Kidney epithelial cell (primary cell): Measurements from ENCODE around the gene ACTR5. TPM values are rescaled to one million over a fixed set of nuclear protein-coding genes. Genes with fewer than 3 reads are reported as not detected.

ENCODE experiments used
- DNase-seq: peaks from one replicate; pipeline ENCODE4 v3.0.0-alpha.2; 2010; ENCODE audit warnings: low read depth
- H3K27me3 ChIP-seq: 2 replicates; pipeline ENCODE4 v1.6.0; 2011; ENCODE audit warnings: low read length; ENCODE audit not compliant: control insufficient read depth, insufficient read depth
- H3K36me3 ChIP-seq: 2 replicates; pipeline ENCODE4 v1.5.1; 2011; ENCODE audit warnings: low read length; ENCODE audit not compliant: control insufficient read depth, insufficient read depth
- H3K4me3 ChIP-seq: 2 replicates; pipeline ENCODE4 v1.5.1; 2011; ENCODE audit warnings: low read depth, mild to moderate bottlenecking, control low read depth, low read length
- total RNA-seq: library from RNA; depleted of rRNA; stranded (reverse); fragments of >200 nt; gene quantifications from 2 replicates; pipeline ENCODE4 v1.2.3, GENCODE V29; 2015
- TF ChIP-seq, protein P1 (sequence below): IDR thresholded peaks from 2 replicates; pipeline ENCODE4 v1.5.1; 2011; ENCODE audit warnings: mild to moderate bottlenecking, moderate library complexity, low read length, control low read depth, inconsistent platforms; ENCODE audit not compliant: insufficient read depth, poor library complexity, severe bottlenecking

The ACTR5 gene
- total RNA-seq, 1 donor from 2014 or later = 8.4 TPM

DNA sequence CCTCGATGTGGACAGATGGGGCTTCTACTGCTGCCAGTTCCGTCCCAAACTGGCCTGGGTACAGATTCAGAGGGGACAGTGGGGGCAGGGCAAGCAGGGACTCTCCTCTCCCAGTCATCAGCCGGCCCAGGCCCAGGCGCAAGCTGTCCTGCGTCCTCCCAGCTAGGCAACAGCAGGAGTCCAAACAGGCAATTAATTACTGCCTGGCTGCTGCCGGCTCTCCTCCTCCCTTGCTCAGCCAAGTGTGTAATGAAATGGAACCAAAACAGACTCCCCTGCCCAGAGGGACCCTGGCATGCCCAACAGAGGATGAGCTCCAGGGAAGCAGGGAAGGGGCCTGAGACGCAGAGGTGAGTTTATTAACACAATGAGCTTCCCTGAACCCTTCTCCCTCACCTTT lies 41.8 kb upstream of the ACTR5 start:
- no peak for DNase-seq
- TF ChIP-seq, protein P1, sequence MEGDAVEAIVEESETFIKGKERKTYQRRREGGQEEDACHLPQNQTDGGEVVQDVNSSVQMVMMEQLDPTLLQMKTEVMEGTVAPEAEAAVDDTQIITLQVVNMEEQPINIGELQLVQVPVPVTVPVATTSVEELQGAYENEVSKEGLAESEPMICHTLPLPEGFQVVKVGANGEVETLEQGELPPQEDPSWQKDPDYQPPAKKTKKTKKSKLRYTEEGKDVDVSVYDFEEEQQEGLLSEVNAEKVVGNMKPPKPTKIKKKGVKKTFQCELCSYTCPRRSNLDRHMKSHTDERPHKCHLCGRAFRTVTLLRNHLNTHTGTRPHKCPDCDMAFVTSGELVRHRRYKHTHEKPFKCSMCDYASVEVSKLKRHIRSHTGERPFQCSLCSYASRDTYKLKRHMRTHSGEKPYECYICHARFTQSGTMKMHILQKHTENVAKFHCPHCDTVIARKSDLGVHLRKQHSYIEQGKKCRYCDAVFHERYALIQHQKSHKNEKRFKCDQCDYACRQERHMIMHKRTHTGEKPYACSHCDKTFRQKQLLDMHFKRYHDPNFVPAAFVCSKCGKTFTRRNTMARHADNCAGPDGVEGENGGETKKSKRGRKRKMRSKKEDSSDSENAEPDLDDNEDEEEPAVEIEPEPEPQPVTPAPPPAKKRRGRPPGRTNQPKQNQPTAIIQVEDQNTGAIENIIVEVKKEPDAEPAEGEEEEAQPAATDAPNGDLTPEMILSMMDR = no peak
- Histone ChIP-seq H3K27me3 (peaks cover 23% of the 10 kb centered on the region), H3K36me3 (no peaks in the 10 kb centered on the region), H3K4me3 (no peak overlapping the region)

DNA sequence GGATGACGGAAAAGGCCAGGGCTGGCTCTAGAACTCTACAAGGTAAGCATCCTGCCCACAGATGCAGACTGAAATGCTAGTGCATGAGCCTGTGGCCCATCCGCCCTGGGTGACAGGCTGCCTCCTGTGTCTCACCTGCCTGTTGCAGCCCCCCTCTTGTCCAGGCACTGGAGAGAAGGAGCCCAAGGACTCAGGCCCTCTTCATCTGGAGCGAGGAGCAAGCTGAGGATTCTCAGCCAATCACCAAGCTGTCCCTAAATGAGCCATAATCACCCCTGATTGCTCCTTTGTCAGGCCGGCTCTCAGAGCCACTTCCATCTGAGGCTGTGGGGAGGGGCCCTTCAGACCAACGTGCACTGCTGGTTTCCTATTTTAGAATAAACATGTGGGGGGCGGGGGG lies 34.0 kb upstream of the ACTR5 start:
- Histone ChIP-seq H3K4me3 (no peak overlapping the region), H3K27me3 (peaks cover 31% of the 10 kb centered on the region), H3K36me3 (no peaks in the 10 kb centered on the region)
- TF ChIP-seq, protein P1 = no peak
- DNase-seq = no peak

DNA sequence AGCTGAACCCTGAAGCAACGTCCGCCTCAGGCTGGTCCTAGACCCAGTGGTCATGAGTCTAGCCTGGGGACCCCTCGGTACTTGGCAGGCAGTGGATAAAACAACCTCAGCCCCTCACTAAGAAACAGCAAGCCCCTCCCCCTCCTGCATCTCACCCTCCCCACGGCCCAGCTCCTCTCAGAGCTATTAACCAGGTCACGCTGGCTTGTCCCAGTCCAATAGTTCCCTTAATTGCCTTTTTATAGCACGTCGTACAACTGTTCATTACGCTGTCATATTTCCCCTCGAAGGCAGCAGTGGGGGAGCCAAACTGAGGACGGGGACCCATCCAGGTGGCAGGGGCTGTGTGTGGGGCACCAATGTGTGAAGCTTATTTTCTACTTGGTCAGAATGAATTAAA lies 32.6 kb upstream of the ACTR5 start:
- Histone ChIP-seq H3K36me3 (no peaks in the 10 kb centered on the region), H3K4me3 (no peak overlapping the region), H3K27me3 (peaks cover 44% of the 10 kb centered on the region)
- no peak for DNase-seq
- TF ChIP-seq, protein P1 = no peak

DNA sequence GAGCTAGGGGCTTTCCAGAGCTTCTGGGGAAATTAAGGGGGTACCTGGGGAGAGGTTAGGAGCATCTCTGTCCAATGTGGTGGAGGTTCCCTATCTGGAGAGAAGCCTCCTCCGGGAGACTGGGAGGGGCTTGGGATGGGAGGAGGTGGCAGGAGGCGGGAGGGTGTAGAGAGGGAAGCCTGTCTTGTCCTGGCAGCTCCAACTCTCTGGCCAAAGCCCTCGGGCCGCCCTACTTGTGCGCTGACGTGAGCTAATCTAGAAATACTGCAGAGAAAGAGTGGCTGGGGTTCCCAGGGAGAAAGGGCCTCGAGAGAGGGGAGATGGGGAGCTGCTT lies 25.6 kb upstream of the ACTR5 start:
- TF ChIP-seq, protein P1 = no peak
- no peaks in the 10 kb centered on the region for H3K36me3 ChIP-seq
- H3K4me3 ChIP-seq = no peak overlapping the region
- DNase-seq = no peak
- H3K27me3 ChIP-seq = peaks cover 85% of the 10 kb centered on the region

GRCh38 chr20:38723017-38723847 lies 25.0 kb upstream of the ACTR5 start:
- Histone ChIP-seq H3K27me3 (peaks cover 87% of the 10 kb centered on the region), H3K4me3 (no peak overlapping the region), H3K36me3 (no peaks in the 10 kb centered on the region)
- TF ChIP-seq, protein P1 = no peak
- DNase-seq = no peak
